IMR-90 (cell line): ENCODE results near the gene CORO7. TPM values are rescaled to one million over a fixed set of nuclear protein-coding genes. Genes with fewer than 3 reads are reported as not detected.

Source experiments
- ATAC-seq: fragments of 200-7000 bp; cut with Tn5 transposase; 2 replicates; pipeline ENCODE4 v1.9.1; 2020; ENCODE audit warnings: low read depth, mild to moderate bottlenecking, moderate library complexity
- BruUV-seq: library from RNA; stranded (reverse); fragments of 400-500 nt; replicated peaks from 2 replicates; lab custom pipeline; 2021; lab: Mats Ljungman, UMichigan
- CTCF ChIA-PET: fragments of 300-600 bp; formaldehyde crosslinking; extraction: SDS; loops from one replicate; lab custom pipeline; 2021; ENCODE audit warnings: antibody characterized with exemption; lab: Yijun Ruan, JAX
- POLR2A ChIA-PET: fragments of 300-600 bp; sonication (Branson Sonifier 250); formaldehyde crosslinking; loops from one replicate; lab custom pipeline; 2022; ENCODE audit warnings: antibody characterized with exemption; ENCODE audit not compliant: unreplicated experiment; lab: Charles Lee
- DNase-seq: peaks from one replicate; pipeline ENCODE4 v3.0.0; 2013
- H2AFZ ChIP-seq: replicated peaks from 2 replicates; pipeline ENCODE3; 2013; ENCODE audit warnings: low read length, mild to moderate bottlenecking; ENCODE audit not compliant: poor library complexity
- H2AK5ac ChIP-seq: 2 replicates; pipeline ENCODE4 v1.6.1; 2013; ENCODE audit warnings: low read depth, low read length, inconsistent platforms
- H2AK9ac ChIP-seq: replicated peaks from 2 replicates; pipeline ENCODE3; 2013; ENCODE audit warnings: mild to moderate bottlenecking, low read depth, low read length, moderate library complexity; ENCODE audit not compliant: poor library complexity
- H2BK120ac ChIP-seq: 2 replicates; pipeline ENCODE4 v1.6.1; 2013; ENCODE audit warnings: low read depth, low read length, inconsistent platforms
- H2BK15ac ChIP-seq: 3 replicates; pipeline ENCODE4 v1.6.1; 2013; ENCODE audit warnings: low read depth, low read length, inconsistent platforms
- H2BK20ac ChIP-seq: 2 replicates; pipeline ENCODE4 v1.6.1; 2013; ENCODE audit warnings: low read depth, mild to moderate bottlenecking, inconsistent platforms, low read length, moderate library complexity
- H2BK5ac ChIP-seq: 2 replicates; pipeline ENCODE4 v1.6.1; 2013; ENCODE audit warnings: mild to moderate bottlenecking, low read depth, low read length, inconsistent platforms; ENCODE audit not compliant: poor library complexity, severe bottlenecking
- H3K14ac ChIP-seq: replicated peaks from 2 replicates; pipeline ENCODE4 v1.6.1; 2013; ENCODE audit warnings: low read depth, low read length, inconsistent platforms
- H3K18ac ChIP-seq: 2 replicates; pipeline ENCODE4 v1.6.1; 2013; ENCODE audit warnings: low read depth, low read length, control low read depth
- H3K23ac ChIP-seq: 2 replicates; pipeline ENCODE4 v1.6.1; 2013; ENCODE audit warnings: low read depth, low read length, inconsistent platforms
- H3K27ac ChIP-seq: 2 replicates; pipeline ENCODE4 v1.5.1; 2013; ENCODE audit warnings: mild to moderate bottlenecking, control low read depth, low read length; ENCODE audit not compliant: insufficient read depth
- H3K27me3 ChIP-seq: 2 replicates; pipeline ENCODE4 v1.6.1; 2013; ENCODE audit warnings: low read length; ENCODE audit not compliant: control insufficient read depth, insufficient read depth
- H3K36me3 ChIP-seq: 2 replicates; pipeline ENCODE4 v1.6.1; 2013; ENCODE audit warnings: low read length, mixed read lengths; ENCODE audit not compliant: control insufficient read depth, insufficient read depth
- H3K4ac ChIP-seq: 2 replicates; pipeline ENCODE4 v1.6.1; 2013; ENCODE audit warnings: low read depth, low read length, inconsistent platforms
- H3K4me1 ChIP-seq: 2 replicates; pipeline ENCODE4 v1.6.1; 2013; ENCODE audit warnings: low read length, mixed read lengths; ENCODE audit not compliant: control insufficient read depth, insufficient read depth
- H3K4me2 ChIP-seq: 2 replicates; pipeline ENCODE4 v1.6.1; 2013; ENCODE audit warnings: low read depth, mild to moderate bottlenecking, control low read depth, low read length, moderate library complexity
- H3K4me3 ChIP-seq: 2 replicates; pipeline ENCODE4 v1.5.1; 2013; ENCODE audit warnings: low read depth, mild to moderate bottlenecking, control low read depth, low read length, moderate library complexity; ENCODE audit not compliant: insufficient read depth
- H3K56ac ChIP-seq: 2 replicates; pipeline ENCODE4 v1.6.1; 2013; ENCODE audit warnings: low read length, inconsistent platforms; ENCODE audit not compliant: insufficient read depth; ENCODE audit errors: extremely low read depth
- H3K79me1 ChIP-seq, 2 experiments: 2 replicates each; pipeline ENCODE4 v1.6.1; 2013; ENCODE audit warnings: low read length in 2 of 2, inconsistent platforms in 1 of 2, low read depth in 1 of 2
- H3K9ac ChIP-seq: 2 replicates; pipeline ENCODE4 v1.6.1; 2013; ENCODE audit warnings: low read depth, low read length, control low read depth
- H3K9me1 ChIP-seq: 2 replicates; pipeline ENCODE4 v1.6.1; 2013; ENCODE audit warnings: low read length, inconsistent platforms; ENCODE audit not compliant: insufficient read depth
- H3K9me3 ChIP-seq: 2 replicates; pipeline ENCODE4 v1.6.1; 2013; ENCODE audit warnings: low read length; ENCODE audit not compliant: control insufficient read depth, insufficient read depth
- H4K20me1 ChIP-seq: 2 replicates; pipeline ENCODE4 v1.6.1; 2013; ENCODE audit warnings: low read length, inconsistent platforms; ENCODE audit not compliant: insufficient read depth
- H4K5ac ChIP-seq: 2 replicates; pipeline ENCODE4 v1.6.1; 2013; ENCODE audit warnings: mild to moderate bottlenecking, low read depth, low read length, control low read depth
- H4K8ac ChIP-seq, 2 experiments: 2 replicates each; pipeline ENCODE4 v1.6.1; 2013; ENCODE audit warnings: low read depth in 2 of 2, low read length in 2 of 2, control low read depth in 1 of 2, inconsistent platforms in 1 of 2
- H4K91ac ChIP-seq: 2 replicates; pipeline ENCODE4 v1.6.1; 2013; ENCODE audit warnings: low read depth, low read length, inconsistent platforms; ENCODE audit not compliant: insufficient read depth
- BHLHE40 ChIP-seq: fragments of 150-350 bp; IDR thresholded peaks from 2 replicates; pipeline ENCODE4 v1.6.1; 2016; ENCODE audit warnings: mild to moderate bottlenecking, low read depth, low read length
- FOS ChIP-seq: fragments of 150-350 bp; IDR thresholded peaks from 2 replicates; pipeline ENCODE4 v1.6.1; 2016; ENCODE audit warnings: low read depth, low read length
- MAFK ChIP-seq: IDR thresholded peaks from 2 replicates; pipeline ENCODE4 v1.6.1; 2012; ENCODE audit warnings: low read depth, low read length, improper control_type of control experiment
- MAZ ChIP-seq: IDR thresholded peaks from 2 replicates; pipeline ENCODE4 v1.6.1; 2012; ENCODE audit warnings: low read depth, mild to moderate bottlenecking, low read length, improper control_type of control experiment, moderate library complexity, borderline replicate concordance
- POLR2A ChIP-seq: IDR thresholded peaks from 2 replicates; pipeline ENCODE4 v1.6.1; 2012; ENCODE audit warnings: mild to moderate bottlenecking, low read depth, low read length
- RCOR1 ChIP-seq: IDR thresholded peaks from 2 replicates; pipeline ENCODE4 v1.6.1; 2012; ENCODE audit warnings: mild to moderate bottlenecking, low read length, improper control_type of control experiment; ENCODE audit not compliant: insufficient replicate concordance
- WGBS, 2 experiments: methylation state at CpG; one replicate each; pipeline versions ENCODE4 v1.1.5 to v1.1.7; 2013; ENCODE audit warnings: missing lambda C conversion rate in 2 of 2; ENCODE audit not compliant: insufficient read length in 1 of 2; ENCODE audit errors: extremely low coverage in 2 of 2; 5-methylcytosine and 5-hydroxymethylcytosine counted together
- dilution Hi-C: fragments of 300-500 bp; cut with HindIII; formaldehyde crosslinking; loops from one replicate; pipeline ENCODE4 v1.14.3; 2018; ENCODE audit warnings: low sequenced_read_pairs; ENCODE audit not compliant: unreplicated experiment
- in situ Hi-C: fragments of 300-500 bp; cut with MboI; formaldehyde crosslinking; loops from 3 replicates; pipeline ENCODE4 v1.14.3; 2019; ENCODE audit warnings: low sequenced_read_pairs, inconsistent platforms, mixed read lengths
- intact Hi-C: fragments of 100-400 bp; cut with micrococcal nuclease; formaldehyde crosslinking; loops from 2 replicates; pipeline ENCODE4 v1.10.0; 2022
- polyA plus RNA-seq, 3 experiments: library from polyadenylated mRNA; depleted of rRNA; stranded (reverse); fragments of >200 nt; gene quantifications; 2 replicates each; pipeline ENCODE4 v1.2.3, GENCODE V29; 2012; ENCODE audit warnings: low replicate concordance in 1 of 3
- total RNA-seq: library from RNA; depleted of rRNA; stranded (reverse); fragments of >200 nt; gene quantifications from 2 replicates; pipeline ENCODE4 v1.2.3, GENCODE V29; 2012

CORO7 gene
- total and polyA plus RNA-seq, 2 of the 4 experiments (the other 2 are of a cell fraction): 6.3 to 26.7 TPM

DNA sequence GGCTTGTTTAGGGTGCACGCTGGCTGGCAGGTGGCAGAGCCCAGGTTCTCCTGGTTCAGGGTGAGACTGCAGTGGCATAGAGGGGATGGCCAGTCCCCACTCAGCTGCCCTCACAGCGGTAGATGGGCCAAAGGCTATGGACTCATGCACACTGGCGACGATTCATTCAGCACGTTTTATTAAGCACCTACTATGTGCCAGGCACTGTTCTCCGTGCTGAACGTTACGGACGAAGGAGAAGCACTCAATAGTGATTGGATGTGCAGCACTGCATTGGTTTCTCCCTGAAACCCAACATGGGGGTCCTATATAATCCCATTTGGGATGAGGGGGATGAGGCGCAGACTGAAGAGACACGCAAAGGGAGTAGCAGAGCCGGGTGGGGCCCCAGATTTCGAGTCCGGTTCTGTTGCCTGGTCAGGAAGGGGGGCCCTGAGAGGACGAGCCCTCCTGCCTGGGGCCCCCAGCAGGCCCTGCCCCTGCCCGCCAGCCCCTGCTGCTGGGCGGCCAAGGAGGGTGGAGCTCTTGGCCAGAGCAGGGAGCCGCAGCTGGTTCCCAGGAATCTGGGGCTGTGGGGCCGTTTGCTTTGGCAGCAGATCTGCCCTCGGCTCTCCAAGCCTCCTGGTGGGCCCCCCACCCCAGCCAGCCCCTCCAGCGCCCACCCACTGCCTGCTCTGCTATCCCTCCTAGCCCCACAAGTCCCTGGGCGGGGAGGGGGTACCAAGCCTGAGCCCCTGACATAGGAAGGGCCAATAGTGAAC lies 91.7 kb downstream of the CORO7 start:
- Histone ChIP-seq H3K23ac (no peak overlapping the region), H3K9me3 (no peaks in the 10 kb centered on the region), H3K4me2 (peak overlapping the region; percentile 48; the same call in 1 of the 2 replicates), H3K14ac (no peak overlapping the region), H4K20me1 (peaks cover 81% of the 10 kb centered on the region), H2BK120ac (no peak overlapping the region), H3K9ac (peak overlapping the region; percentile 48; the same call in 1 of the 2 replicates), H4K8ac (0 out of 4 replicates have a peak overlapping the region, but pooled peaks of 1 of the 2 experiments have one; percentile 43), H3K27me3 (no peaks in the 10 kb centered on the region), H2BK5ac (no peak overlapping the region), H2AK9ac (peak overlapping the region; percentile 48), H3K4ac (peak overlapping the region; percentile 15; the same call in 1 of the 2 replicates), H3K56ac (no peak overlapping the region), H2BK20ac (no peak overlapping the region), H3K4me3 (no peak overlapping the region), H2BK15ac (no peak overlapping the region), H2AFZ (no peak overlapping the region), H3K9me1 (peaks cover 17% of the 10 kb centered on the region), H3K4me1 (peaks cover 32% of the 10 kb centered on the region), H3K27ac (peak overlapping the region; percentile 10; the same call in 1 of the 2 replicates), H3K18ac (no peak overlapping the region), H4K91ac (no peak overlapping the region), H4K5ac (no peak overlapping the region), H2AK5ac (peak overlapping the region; percentile 89; the same call in 1 of the 2 replicates), H3K36me3 (no peaks in the 10 kb centered on the region; the same call in 1 of the 2 replicates), H3K79me1 (peaks cover 22 to 89% of the 10 kb centered on the region in 2 experiments)
- dilution Hi-C loops: no loop called here
- intact Hi-C loops: no loop called here
- 87% methylated on average over 10 of the region's 22 CpGs; no CpG with 5 or more reads in 1 of the 2 experiments for WGBS, 2 experiments
- no peak for TF ChIP-seq POLR2A
- no peak for TF ChIP-seq RCOR1
- TF ChIP-seq BHLHE40: no peak
- TF ChIP-seq FOS: no peak
- no peak for TF ChIP-seq MAFK
- no peak for TF ChIP-seq MAZ
- CTCF ChIA-PET: no interaction called here
- DNase-seq (no peak), ATAC-seq (no peak)
- POLR2A ChIA-PET: no interaction called here
- BruUV-seq: no TSS peak
- in situ Hi-C loops: no loop called here
